GM06990 (cell line): Measurements from ENCODE around the gene PRKG1.

Source experiments
- DNase-seq: peaks from one replicate; pipeline ENCODE4 v3.0.0-alpha.2; 2011; ENCODE audit not compliant: insufficient read length; ENCODE audit errors: extremely low read depth
- H3K27me3 ChIP-seq: replicated peaks from 2 replicates; pipeline ENCODE4 v1.6.0; 2011; ENCODE audit warnings: low read length; ENCODE audit not compliant: control insufficient read depth, insufficient read depth
- H3K36me3 ChIP-seq: 2 replicates; pipeline ENCODE4 v1.5.1; 2011; ENCODE audit warnings: low read length; ENCODE audit not compliant: control insufficient read depth, insufficient read depth
- H3K4me3 ChIP-seq: replicated peaks from 2 replicates; pipeline ENCODE4 v1.5.1; 2011; ENCODE audit warnings: low read depth, mild to moderate bottlenecking, control low read depth, low read length
- CTCF ChIP-seq: IDR thresholded peaks from 2 replicates; pipeline ENCODE4 v1.5.1; 2011; ENCODE audit warnings: low read length, control low read depth, mild to moderate bottlenecking, inconsistent platforms; ENCODE audit not compliant: insufficient read depth, poor library complexity, severe bottlenecking

The PRKG1 gene

GRCh38 chr10:51077074-51077473, 2.8 kb downstream of the PRKG1 start:
- H3K4me3 ChIP-seq = no peak overlapping the region
- peaks cover 3% of the 10 kb centered on the region for H3K27me3 ChIP-seq
- H3K36me3 ChIP-seq = no peaks in the 10 kb centered on the region
- no peak for TF ChIP-seq CTCF
- DNase-seq = no peak

GRCh38 chr10:51077507-51077906, 3.2 kb downstream of the PRKG1 start:
- no peaks in the 10 kb centered on the region for H3K36me3 ChIP-seq
- H3K4me3 ChIP-seq = no peak overlapping the region
- no peak for TF ChIP-seq CTCF
- DNase-seq = no peak
- H3K27me3 ChIP-seq = peaks cover 3% of the 10 kb centered on the region

GRCh38 chr10:51079331-51079730, 5.0 kb downstream of the PRKG1 start:
- no peaks in the 10 kb centered on the region for H3K36me3 ChIP-seq
- DNase-seq = no peak
- peaks cover 2% of the 10 kb centered on the region for H3K27me3 ChIP-seq
- TF ChIP-seq CTCF = no peak
- H3K4me3 ChIP-seq = no peak overlapping the region

- TF ChIP-seq CTCF = no peak
Measured at GRCh38 chr10:51079766-51080165, 5.5 kb downstream of the PRKG1 start.

GRCh38 chr10:51080311-51081006, 6.2 kb downstream of the PRKG1 start:
- no peak for TF ChIP-seq CTCF
- no peak for DNase-seq
- H3K4me3 ChIP-seq = no peak overlapping the region
- H3K27me3 ChIP-seq = no peaks in the 10 kb centered on the region; the same call in 1 of the 2 replicates
- H3K36me3 ChIP-seq = no peaks in the 10 kb centered on the region

More at GRCh38 chr10:51079766-51080165, 5.5 kb downstream of the PRKG1 start:
- no peak overlapping the region for H3K4me3 ChIP-seq
- no peaks in the 10 kb centered on the region for H3K36me3 ChIP-seq
- H3K27me3 ChIP-seq = no peaks in the 10 kb centered on the region; the same call in none of the 2 replicates
- no peak for DNase-seq
